Naive B cell (primary cell): Measurements from ENCODE around the gene HAND2. TPM values are rescaled to one million over a fixed set of nuclear protein-coding genes. Genes with fewer than 3 reads are reported as not detected.
A peak's percentile ranks its signal among the peaks of the same experiment; 100 is the strongest.

Experiments
- ATAC-seq, 2 donors: fragments of 150-1000 bp; cut with Tn5 transposase; 2 replicates each; pipeline ENCODE4 v1.10.0; 2021; ENCODE audit warnings: low read depth in 2 of 2, mild to moderate bottlenecking in 2 of 2, moderate library complexity in 2 of 2
- DNase-seq: peaks from one replicate; pipeline ENCODE4 v3.0.0; 2022
- H3K27ac Mint-ChIP-seq, 6 donors: one replicate each; pipeline ENCODE4 v1.8.0; 2020 to 2022; ENCODE audit warnings: mild to moderate bottlenecking in 6 of 6, mixed read lengths in 6 of 6, moderate library complexity in 5 of 6, inconsistent platforms in 2 of 6
- H3K27me3 Mint-ChIP-seq, 3 donors: one replicate each; pipeline ENCODE4 v1.8.0; 2021 to 2022; ENCODE audit warnings: mixed read lengths in 3 of 3, mild to moderate bottlenecking in 1 of 3
- H3K36me3 Mint-ChIP-seq, 2 donors: one replicate each; pipeline ENCODE4 v1.8.0; 2020 to 2022; ENCODE audit warnings: mixed read lengths in 2 of 2, inconsistent platforms in 1 of 2, mild to moderate bottlenecking in 1 of 2
- H3K4me1 Mint-ChIP-seq, 3 donors: one replicate each; pipeline ENCODE4 v1.8.0; 2020 to 2022; ENCODE audit warnings: mixed read lengths in 3 of 3, inconsistent platforms in 1 of 3, mild to moderate bottlenecking in 1 of 3, moderate library complexity in 1 of 3
- H3K4me3 Mint-ChIP-seq, 8 donors: one replicate each; pipeline ENCODE4 v1.8.0; 2020 to 2022; ENCODE audit warnings: mild to moderate bottlenecking in 8 of 8, mixed read lengths in 8 of 8, moderate library complexity in 8 of 8, inconsistent platforms in 2 of 8
- H3K9me3 Mint-ChIP-seq, 7 donors: one replicate each; pipeline ENCODE4 v1.8.0; 2020 to 2022; ENCODE audit warnings: mixed read lengths in 7 of 7, mild to moderate bottlenecking in 5 of 7, inconsistent platforms in 2 of 7, moderate library complexity in 1 of 7
- polyA plus RNA-seq, 6 donors: library from polyadenylated mRNA; unstranded; fragments of 300-500 nt; fragmentation: Illumina TruSeq; gene quantifications; one replicate each; pipeline ENCODE4 v1.2.3, GENCODE V29; 2021; ENCODE audit warnings: low read depth in 6 of 6

The HAND2 gene
- polyA plus RNA-seq, result not detected

- Mint-ChIP-seq H3K4me3 (peak within 1 kb of the TSS in 7 of 8 donors; percentile 32 to 79 (median 70)), H3K4me1 (peaks cover 6 to 19% (median 12%) of the 10 kb centered on the region in 3 donors), H3K36me3 (peaks cover 11 to 27% of the 10 kb centered on the region in 2 donors), H3K9me3 (peaks cover 0 to 57% (median 33%) of the 10 kb centered on the region in 7 donors), H3K27ac (peak within 1 kb of the TSS in 5 of 6 donors; percentile 75 to 99 (median 88)), H3K27me3 (peaks cover 68 to 89% (median 89%) of the 10 kb centered on the region in 3 donors)
- DNase-seq (no peak), ATAC-seq (no peak)
Measured at GRCh38 chr4:173529477-173530325, at the start of gene HAND2. Gene HAND2 (minus strand): TSS chr4:173530229. CDS start chr4:173529289, 940 bp downstream.

GRCh38 chr4:173578956-173579355, 48.9 kb upstream of the HAND2 start:
- Mint-ChIP-seq H3K27me3 (peaks cover 8 to 20% (median 17%) of the 10 kb centered on the region in 3 donors), H3K36me3 (no peaks in the 10 kb centered on the region), H3K4me1 (no peaks in the 10 kb centered on the region), H3K27ac (no peak overlapping the region), H3K4me3 (no peak overlapping the region), H3K9me3 (peaks cover 0 to 9% (median 2%) of the 10 kb centered on the region in 7 donors)
- DNase-seq, result no peak
- ATAC-seq, result no peak

DNA sequence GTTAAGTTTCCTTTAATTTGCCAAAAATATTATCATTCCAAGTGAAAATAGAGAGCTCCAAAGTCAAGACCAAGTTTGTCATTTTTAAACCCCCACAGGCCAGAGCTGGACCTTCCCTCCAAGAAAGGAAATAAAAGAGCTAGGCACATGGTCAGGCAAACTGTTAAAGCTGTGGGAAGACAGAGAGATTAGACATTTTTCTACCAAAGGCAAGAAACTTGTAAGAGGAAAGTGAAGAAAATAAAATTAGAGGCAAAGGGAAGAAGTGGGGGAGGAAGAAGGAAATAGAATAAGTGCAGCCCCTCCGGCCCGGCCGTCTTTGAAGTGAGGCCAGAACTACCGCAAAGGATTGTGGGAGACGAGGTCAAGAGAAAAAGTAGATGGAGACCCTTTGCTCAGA, 47.9 kb upstream of the HAND2 start:
- Mint-ChIP-seq H3K4me3 (no peak overlapping the region), H3K27ac (peak overlapping the region in 1 of 6 donors; percentile 26), H3K4me1 (no peaks in the 10 kb centered on the region), H3K27me3 (peaks cover 12 to 26% (median 19%) of the 10 kb centered on the region in 3 donors), H3K36me3 (no peaks in the 10 kb centered on the region), H3K9me3 (peaks cover 0 to 8% (median 2%) of the 10 kb centered on the region in 7 donors)
- DNase-seq (no peak), ATAC-seq (no peak)

DNA sequence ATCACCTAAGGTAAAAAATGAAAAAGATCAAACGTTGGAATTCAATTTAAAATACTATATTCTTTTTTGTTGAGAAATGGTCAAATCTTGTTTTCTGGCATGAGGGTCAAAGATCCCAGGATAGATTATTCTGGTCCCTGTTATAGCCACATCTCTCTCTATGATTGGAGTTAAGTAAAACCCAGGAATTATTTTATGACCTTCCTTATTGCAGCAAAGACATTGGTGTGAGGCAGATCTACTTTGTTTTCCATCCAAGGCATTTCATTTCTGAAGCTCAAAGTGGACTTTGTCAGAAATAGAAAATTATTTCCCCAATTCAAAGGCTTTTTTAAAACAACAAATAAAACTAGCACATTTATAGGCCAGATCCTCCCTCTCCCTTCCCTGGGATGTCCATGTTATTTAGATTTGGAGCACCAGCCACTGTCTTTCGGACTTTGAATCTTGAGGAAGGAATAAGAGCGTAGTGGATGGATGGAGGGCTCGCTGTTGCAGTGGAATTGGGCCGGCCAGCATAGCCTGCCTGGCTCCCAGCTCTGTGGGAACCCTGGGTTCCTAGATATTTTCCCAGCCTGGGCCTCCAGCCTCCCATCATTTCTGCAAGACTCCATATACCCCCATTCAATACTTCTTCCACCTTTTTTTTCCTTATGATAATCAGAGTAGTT, 45.6 kb upstream of the HAND2 start:
- Mint-ChIP-seq H3K9me3 (peaks cover 0 to 2% (median 0%) of the 10 kb centered on the region in 7 donors), H3K27ac (no peak overlapping the region)

DNA sequence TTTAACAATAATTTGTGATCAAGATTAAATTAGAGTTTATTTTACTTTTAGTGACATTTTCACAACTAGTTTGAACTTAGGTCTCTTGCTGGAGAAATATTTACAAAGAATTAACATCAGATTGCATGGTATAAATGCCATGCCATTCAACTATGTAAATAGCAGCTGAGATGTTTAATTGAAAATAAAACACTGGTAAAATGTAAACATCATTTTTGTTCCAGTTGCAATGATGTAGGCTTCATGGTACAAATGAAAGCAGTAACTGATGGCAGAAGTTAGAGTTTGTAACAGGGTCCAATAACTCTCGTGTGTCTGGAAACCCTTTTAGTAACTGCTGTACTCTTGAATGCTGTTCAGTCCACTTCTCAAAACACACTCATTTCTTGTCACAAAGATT, 43.7 kb upstream of the HAND2 start:
- Mint-ChIP-seq H3K4me3 (no peak overlapping the region), H3K36me3 (no peaks in the 10 kb centered on the region), H3K27me3 (peaks cover 23 to 28% (median 24%) of the 10 kb centered on the region in 3 donors), H3K9me3 (peaks cover 0 to 2% (median 0%) of the 10 kb centered on the region in 7 donors), H3K4me1 (no peaks in the 10 kb centered on the region), H3K27ac (no peak overlapping the region)
- ATAC-seq (no peak), DNase-seq (no peak)

More for the DNA sequence above, 45.6 kb upstream of the HAND2 start:
- DNase-seq (no peak), ATAC-seq (no peak)
- H3K4me1 Mint-ChIP-seq, result no peaks in the 10 kb centered on the region
- no peak overlapping the region for H3K4me3 Mint-ChIP-seq
- peaks cover 20 to 25% (median 20%) of the 10 kb centered on the region in 3 donors for H3K27me3 Mint-ChIP-seq
- H3K36me3 Mint-ChIP-seq, result no peaks in the 10 kb centered on the region

- Mint-ChIP-seq H3K27me3 (peaks cover 20 to 28% (median 26%) of the 10 kb centered on the region in 3 donors), H3K4me3 (no peak overlapping the region), H3K36me3 (no peaks in the 10 kb centered on the region), H3K27ac (no peak overlapping the region), H3K4me1 (no peaks in the 10 kb centered on the region), H3K9me3 (peaks cover 0 to 2% (median 0%) of the 10 kb centered on the region in 7 donors)
- no peak for DNase-seq
- no peak for ATAC-seq
Measured at GRCh38 chr4:173573286-173573685, 43.3 kb upstream of the HAND2 start.

DNA sequence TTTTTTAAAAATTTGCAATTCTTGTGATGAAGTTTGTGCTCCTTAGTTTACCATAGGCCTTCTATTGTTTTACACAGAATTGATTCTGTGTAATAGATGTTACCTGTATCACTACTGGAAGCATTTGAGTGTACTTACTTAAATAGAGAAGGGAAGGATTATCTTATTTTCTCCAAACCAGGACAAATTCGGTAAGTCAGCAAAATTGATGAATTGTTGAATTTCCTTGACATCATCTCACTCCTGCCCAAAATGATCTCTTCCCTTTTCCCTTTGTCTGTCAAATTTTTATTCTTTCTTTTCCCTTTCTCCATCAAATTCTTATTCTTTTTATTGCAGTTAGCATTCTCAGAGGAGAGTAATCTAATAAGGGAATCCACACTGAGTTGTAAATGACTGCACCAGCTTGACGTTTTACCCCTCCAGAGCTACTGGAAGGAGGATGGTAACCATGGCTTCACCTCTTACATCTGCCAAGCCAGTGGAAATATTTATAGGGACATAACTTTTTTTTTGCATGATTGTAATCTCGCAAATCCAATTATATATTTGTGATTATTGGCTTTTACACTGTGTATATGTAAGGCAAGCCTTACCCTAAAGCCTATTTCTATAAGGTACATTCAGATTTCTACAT, 42.6 kb upstream of the HAND2 start:
- Mint-ChIP-seq H3K27ac (no peak overlapping the region), H3K4me1 (no peaks in the 10 kb centered on the region), H3K27me3 (peaks cover 13 to 29% (median 28%) of the 10 kb centered on the region in 3 donors), H3K36me3 (no peaks in the 10 kb centered on the region), H3K4me3 (no peak overlapping the region), H3K9me3 (peaks cover 0 to 2% (median 0%) of the 10 kb centered on the region in 7 donors)
- no peak for ATAC-seq
- no peak for DNase-seq

- no peaks in the 10 kb centered on the region for H3K36me3 Mint-ChIP-seq
- DNase-seq (no peak), ATAC-seq (no peak)
- H3K4me1 Mint-ChIP-seq, result no peaks in the 10 kb centered on the region
- peaks cover 12 to 29% (median 28%) of the 10 kb centered on the region in 3 donors for H3K27me3 Mint-ChIP-seq
- H3K4me3 Mint-ChIP-seq, result no peak overlapping the region
- peaks cover 0 to 2% (median 0%) of the 10 kb centered on the region in 7 donors for H3K9me3 Mint-ChIP-seq
- no peak overlapping the region for H3K27ac Mint-ChIP-seq
Measured at GRCh38 chr4:173571620-173572019, 41.6 kb upstream of the HAND2 start.

GRCh38 chr4:173565281-173565680, 35.3 kb upstream of the HAND2 start:
- no peaks in the 10 kb centered on the region for H3K4me1 Mint-ChIP-seq
- no peak overlapping the region for H3K4me3 Mint-ChIP-seq
- ATAC-seq, result no peak
- H3K9me3 Mint-ChIP-seq, result no peaks in the 10 kb centered on the region
- peaks cover 0 to 15% (median 13%) of the 10 kb centered on the region in 3 donors for H3K27me3 Mint-ChIP-seq
- no peak overlapping the region for H3K27ac Mint-ChIP-seq
- no peak for DNase-seq
- H3K36me3 Mint-ChIP-seq, result no peaks in the 10 kb centered on the region

DNA sequence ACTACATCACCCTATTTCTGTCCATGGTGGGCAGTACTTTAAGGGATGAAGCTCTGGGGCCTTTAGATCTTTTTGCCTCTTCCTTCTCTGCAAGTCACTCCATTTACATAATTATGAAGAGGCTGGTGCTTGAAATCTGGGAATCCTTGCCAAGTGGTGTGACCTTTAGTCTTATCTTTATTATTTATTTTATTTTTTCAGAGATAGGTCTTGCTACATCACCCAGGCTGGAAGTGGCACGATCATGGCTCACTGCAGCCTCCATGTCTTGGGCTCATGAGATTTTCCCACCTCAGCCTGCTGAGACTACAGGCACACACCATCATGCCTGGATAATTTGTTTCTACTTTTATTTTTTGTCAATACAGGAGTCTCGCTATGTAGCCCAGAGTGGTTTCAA, 34.4 kb upstream of the HAND2 start:
- no peaks in the 10 kb centered on the region for H3K36me3 Mint-ChIP-seq
- H3K4me3 Mint-ChIP-seq, result no peak overlapping the region
- H3K27me3 Mint-ChIP-seq, result peaks cover 0 to 17% (median 14%) of the 10 kb centered on the region in 3 donors
- H3K9me3 Mint-ChIP-seq, result no peaks in the 10 kb centered on the region
- ATAC-seq (no peak), DNase-seq (no peak)
- H3K4me1 Mint-ChIP-seq, result no peaks in the 10 kb centered on the region
- H3K27ac Mint-ChIP-seq, result no peak overlapping the region

DNA sequence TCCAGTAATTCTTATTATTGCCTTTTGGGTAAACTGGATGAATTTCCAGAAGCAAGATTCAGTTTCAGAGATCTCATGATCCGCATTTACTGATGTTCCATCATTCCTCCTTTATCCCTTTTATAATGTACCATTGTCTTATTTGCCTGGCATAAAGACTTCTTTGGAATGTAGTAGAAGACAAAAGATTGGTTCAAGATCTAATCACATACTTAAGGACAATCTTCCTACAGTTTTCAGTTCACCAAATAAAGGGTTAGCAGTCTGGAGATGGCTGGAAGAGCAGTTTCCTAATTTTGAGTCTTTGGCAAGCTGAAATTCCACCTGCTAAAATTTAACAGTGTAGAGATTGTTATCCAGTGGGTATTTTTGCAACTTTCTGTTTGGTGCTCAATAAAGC, 30.9 kb upstream of the HAND2 start:
- peaks cover 21 to 38% (median 27%) of the 10 kb centered on the region in 3 donors for H3K27me3 Mint-ChIP-seq

GRCh38 chr4:173556398-173557131, 26.5 kb upstream of the HAND2 start:
- no peak for DNase-seq
- no peak overlapping the region for H3K27ac Mint-ChIP-seq
- no peaks in the 10 kb centered on the region for H3K4me1 Mint-ChIP-seq
- H3K4me3 Mint-ChIP-seq, result no peak overlapping the region
- peaks cover 0 to 9% (median 0%) of the 10 kb centered on the region in 7 donors for H3K9me3 Mint-ChIP-seq
- ATAC-seq, result no peak
- peaks cover 21 to 52% (median 33%) of the 10 kb centered on the region in 3 donors for H3K27me3 Mint-ChIP-seq
- no peaks in the 10 kb centered on the region for H3K36me3 Mint-ChIP-seq

More for the DNA sequence above, 30.9 kb upstream of the HAND2 start:
- H3K4me3 Mint-ChIP-seq, result no peak overlapping the region
- ATAC-seq (no peak), DNase-seq (no peak)
- no peaks in the 10 kb centered on the region for H3K36me3 Mint-ChIP-seq
- H3K27ac Mint-ChIP-seq, result no peak overlapping the region
- peaks cover 0 to 4% (median 0%) of the 10 kb centered on the region in 7 donors for H3K9me3 Mint-ChIP-seq
- H3K4me1 Mint-ChIP-seq, result no peaks in the 10 kb centered on the region

- ATAC-seq (no peak), DNase-seq (no peak)
- peaks cover 37 to 64% (median 45%) of the 10 kb centered on the region in 3 donors for H3K27me3 Mint-ChIP-seq
- no peak overlapping the region for H3K27ac Mint-ChIP-seq
- H3K9me3 Mint-ChIP-seq, result peaks cover 0 to 6% (median 0%) of the 10 kb centered on the region in 7 donors
- no peak overlapping the region for H3K4me3 Mint-ChIP-seq
- H3K4me1 Mint-ChIP-seq, result no peaks in the 10 kb centered on the region
- no peaks in the 10 kb centered on the region for H3K36me3 Mint-ChIP-seq
Measured at GRCh38 chr4:173547889-173548288, 17.9 kb upstream of the HAND2 start.
